K562 (cell line): ENCODE results near the gene DGCR8. TPM values are rescaled to one million over a fixed set of nuclear protein-coding genes. Genes with fewer than 3 reads are reported as not detected.

ENCODE experiments used
- EP400 ChIP-seq: fragments of 450-650 bp; IDR thresholded peaks from 2 replicates; pipeline ENCODE4 v1.6.1; 2017; ENCODE audit warnings: antibody characterized with exemption, mild to moderate bottlenecking, moderate library complexity
- LARP7 ChIP-seq: fragments of 450-650 bp; IDR thresholded peaks from 2 replicates; pipeline ENCODE4 v1.6.1; 2016
- NCOA2 ChIP-seq, 2 experiments: fragments of 450-650 bp; IDR thresholded peaks; 2 replicates each; pipeline ENCODE4 v1.6.1; 2018; ENCODE audit warnings: mild to moderate bottlenecking in 2 of 2, moderate library complexity in 1 of 2; ENCODE audit not compliant: partially characterized antibody in 2 of 2
- PURB ChIP-seq: sonication (generic); formaldehyde crosslinking; IDR thresholded peaks from 2 replicates; pipeline ENCODE4 v1.9.0; 2021; ENCODE audit warnings: low read depth, mild to moderate bottlenecking, missing genetic modification reagents
- ZNF121 ChIP-seq: sonication (generic); formaldehyde crosslinking; conservative IDR thresholded peaks from 2 replicates; pipeline ENCODE4 v1.8.0; 2022; ENCODE audit warnings: missing genetic modification reagents
- polyA plus RNA-seq, 8 experiments: library from polyadenylated mRNA; depleted of rRNA in 4 of 8; stranded (reverse) in 5 of 8; unstranded in 3 of 8; fragments of >200 nt; fragmentation: Nextera tagmentation in 2 of 8; fragmentation: Illumina TruSeq in 1 of 8; extraction: Ambion mirVana in 2 of 8; extraction: Trizol in 1 of 8; gene quantifications; 2 replicates each; pipeline versions ENCODE4 v1.2.1 to v1.2.3, GENCODE V29; 2011 to 2014; ENCODE audit warnings: inconsistent platforms in 1 of 8, missing spikeins in 1 of 8
- total RNA-seq, 7 experiments: library from RNA; depleted of rRNA in 6 of 7; stranded (reverse); fragments of >200 nt in 6 of 7; fragmentation: Illumina TruSeq in 2 of 7; extraction: Trizol in 2 of 7; gene quantifications; 2 replicates each; pipeline versions ENCODE4 v1.2.1 to v1.2.3, GENCODE V29; 2011 to 2021; ENCODE audit warnings: low replicate concordance in 1 of 7
- TF ChIP-seq, protein P1 (sequence below), 2 experiments: fragments of 450-650 bp in 1 of 2; sonication (generic) in 1 of 2; formaldehyde crosslinking in 1 of 2; IDR thresholded peaks; 2 replicates each; pipeline versions ENCODE4 v1.7.1 to v1.9.0; 2016 to 2022; ENCODE audit warnings: inconsistent platforms in 1 of 2, mild to moderate bottlenecking in 1 of 2, missing genetic modification reagents in 1 of 2
- TF ChIP-seq, protein P2 (sequence below): fragments of 250-450 bp; sonication (Bioruptor Pico); IDR thresholded peaks from 2 replicates; pipeline ENCODE4 v1.4.0; 2020

The DGCR8 gene
- total and polyA plus RNA-seq, 9 of the 15 experiments (the other 6 are each of a cell fraction or from before 2014, with no cell fraction given) = 5.9 to 144 (median 80.1) TPM

DNA sequence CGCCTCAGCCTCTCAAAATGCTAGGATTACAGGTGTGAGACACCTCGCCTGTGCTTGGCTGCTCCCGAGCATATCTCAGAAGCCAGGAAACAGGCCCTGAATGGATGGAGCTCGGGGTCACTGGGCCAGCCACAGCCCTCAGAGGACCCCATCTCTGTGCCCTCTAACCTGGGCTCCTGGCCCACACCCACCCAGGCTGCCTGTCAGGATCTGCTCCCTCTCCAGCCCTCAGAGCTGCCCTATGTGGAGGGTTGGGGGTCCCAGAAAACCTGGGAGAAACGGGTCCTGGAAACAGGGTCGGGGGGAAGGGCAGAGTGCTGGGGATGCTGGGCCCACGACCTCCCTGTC lies 76.0 kb downstream of the DGCR8 start (continued):
- TF ChIP-seq, protein P1, sequence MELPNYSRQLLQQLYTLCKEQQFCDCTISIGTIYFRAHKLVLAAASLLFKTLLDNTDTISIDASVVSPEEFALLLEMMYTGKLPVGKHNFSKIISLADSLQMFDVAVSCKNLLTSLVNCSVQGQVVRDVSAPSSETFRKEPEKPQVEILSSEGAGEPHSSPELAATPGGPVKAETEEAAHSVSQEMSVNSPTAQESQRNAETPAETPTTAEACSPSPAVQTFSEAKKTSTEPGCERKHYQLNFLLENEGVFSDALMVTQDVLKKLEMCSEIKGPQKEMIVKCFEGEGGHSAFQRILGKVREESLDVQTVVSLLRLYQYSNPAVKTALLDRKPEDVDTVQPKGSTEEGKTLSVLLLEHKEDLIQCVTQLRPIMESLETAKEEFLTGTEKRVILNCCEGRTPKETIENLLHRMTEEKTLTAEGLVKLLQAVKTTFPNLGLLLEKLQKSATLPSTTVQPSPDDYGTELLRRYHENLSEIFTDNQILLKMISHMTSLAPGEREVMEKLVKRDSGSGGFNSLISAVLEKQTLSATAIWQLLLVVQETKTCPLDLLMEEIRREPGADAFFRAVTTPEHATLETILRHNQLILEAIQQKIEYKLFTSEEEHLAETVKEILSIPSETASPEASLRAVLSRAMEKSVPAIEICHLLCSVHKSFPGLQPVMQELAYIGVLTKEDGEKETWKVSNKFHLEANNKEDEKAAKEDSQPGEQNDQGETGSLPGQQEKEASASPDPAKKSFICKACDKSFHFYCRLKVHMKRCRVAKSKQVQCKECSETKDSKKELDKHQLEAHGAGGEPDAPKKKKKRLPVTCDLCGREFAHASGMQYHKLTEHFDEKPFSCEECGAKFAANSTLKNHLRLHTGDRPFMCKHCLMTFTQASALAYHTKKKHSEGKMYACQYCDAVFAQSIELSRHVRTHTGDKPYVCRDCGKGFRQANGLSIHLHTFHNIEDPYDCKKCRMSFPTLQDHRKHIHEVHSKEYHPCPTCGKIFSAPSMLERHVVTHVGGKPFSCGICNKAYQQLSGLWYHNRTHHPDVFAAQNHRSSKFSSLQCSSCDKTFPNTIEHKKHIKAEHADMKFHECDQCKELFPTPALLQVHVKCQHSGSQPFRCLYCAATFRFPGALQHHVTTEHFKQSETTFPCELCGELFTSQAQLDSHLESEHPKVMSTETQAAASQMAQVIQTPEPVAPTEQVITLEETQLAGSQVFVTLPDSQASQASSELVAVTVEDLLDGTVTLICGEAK (IDR thresholded peaks at IDR 0.05) = no peak
- TF ChIP-seq, protein P1 (CRISPR knock-in tag; IDR thresholded peaks at IDR 0.05) = peak; percentile 14; the same call in 1 of the 2 replicates
- TF ChIP-seq, protein P2, sequence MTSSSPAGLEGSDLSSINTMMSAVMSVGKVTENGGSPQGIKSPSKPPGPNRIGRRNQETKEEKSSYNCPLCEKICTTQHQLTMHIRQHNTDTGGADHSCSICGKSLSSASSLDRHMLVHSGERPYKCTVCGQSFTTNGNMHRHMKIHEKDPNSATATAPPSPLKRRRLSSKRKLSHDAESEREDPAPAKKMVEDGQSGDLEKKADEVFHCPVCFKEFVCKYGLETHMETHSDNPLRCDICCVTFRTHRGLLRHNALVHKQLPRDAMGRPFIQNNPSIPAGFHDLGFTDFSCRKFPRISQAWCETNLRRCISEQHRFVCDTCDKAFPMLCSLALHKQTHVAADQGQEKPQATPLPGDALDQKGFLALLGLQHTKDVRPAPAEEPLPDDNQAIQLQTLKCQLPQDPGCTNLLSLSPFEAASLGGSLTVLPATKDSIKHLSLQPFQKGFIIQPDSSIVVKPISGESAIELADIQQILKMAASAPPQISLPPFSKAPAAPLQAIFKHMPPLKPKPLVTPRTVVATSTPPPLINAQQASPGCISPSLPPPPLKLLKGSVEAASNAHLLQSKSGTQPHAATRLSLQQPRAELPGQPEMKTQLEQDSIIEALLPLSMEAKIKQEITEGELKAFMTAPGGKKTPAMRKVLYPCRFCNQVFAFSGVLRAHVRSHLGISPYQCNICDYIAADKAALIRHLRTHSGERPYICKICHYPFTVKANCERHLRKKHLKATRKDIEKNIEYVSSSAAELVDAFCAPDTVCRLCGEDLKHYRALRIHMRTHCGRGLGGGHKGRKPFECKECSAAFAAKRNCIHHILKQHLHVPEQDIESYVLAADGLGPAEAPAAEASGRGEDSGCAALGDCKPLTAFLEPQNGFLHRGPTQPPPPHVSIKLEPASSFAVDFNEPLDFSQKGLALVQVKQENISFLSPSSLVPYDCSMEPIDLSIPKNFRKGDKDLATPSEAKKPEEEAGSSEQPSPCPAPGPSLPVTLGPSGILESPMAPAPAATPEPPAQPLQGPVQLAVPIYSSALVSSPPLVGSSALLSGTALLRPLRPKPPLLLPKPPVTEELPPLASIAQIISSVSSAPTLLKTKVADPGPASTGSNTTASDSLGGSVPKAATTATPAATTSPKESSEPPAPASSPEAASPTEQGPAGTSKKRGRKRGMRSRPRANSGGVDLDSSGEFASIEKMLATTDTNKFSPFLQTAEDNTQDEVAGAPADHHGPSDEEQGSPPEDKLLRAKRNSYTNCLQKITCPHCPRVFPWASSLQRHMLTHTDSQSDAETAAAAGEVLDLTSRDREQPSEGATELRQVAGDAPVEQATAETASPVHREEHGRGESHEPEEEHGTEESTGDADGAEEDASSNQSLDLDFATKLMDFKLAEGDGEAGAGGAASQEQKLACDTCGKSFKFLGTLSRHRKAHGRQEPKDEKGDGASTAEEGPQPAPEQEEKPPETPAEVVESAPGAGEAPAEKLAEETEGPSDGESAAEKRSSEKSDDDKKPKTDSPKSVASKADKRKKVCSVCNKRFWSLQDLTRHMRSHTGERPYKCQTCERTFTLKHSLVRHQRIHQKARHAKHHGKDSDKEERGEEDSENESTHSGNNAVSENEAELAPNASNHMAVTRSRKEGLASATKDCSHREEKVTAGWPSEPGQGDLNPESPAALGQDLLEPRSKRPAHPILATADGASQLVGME = 0 out of 2 replicates have a peak, but pooled peaks have one; percentile 61
- 0 out of 2 replicates have a peak, but pooled peaks have one; percentile 87 for TF ChIP-seq PURB (CRISPR knock-in tag)
- no peak for TF ChIP-seq NCOA2 (IDR thresholded peaks at IDR 0.05; ENCODE audit: partially characterized antibody in 2 of 2)
- no peak for TF ChIP-seq LARP7
- TF ChIP-seq EP400 = no peak
- peak; percentile 3; the same call in 1 of the 2 replicates for TF ChIP-seq ZNF121 (CRISPR knock-in tag)
